HPDE6-E6E7 (cell line): ENCODE measurements around the gene SLC17A7.

Experiments
- DNase-seq: peaks from one replicate; pipeline ENCODE4 v3.0.0; 2011; ENCODE audit warnings: missing footprints; ENCODE audit errors: extremely low spot score

SLC17A7 gene

DNA sequence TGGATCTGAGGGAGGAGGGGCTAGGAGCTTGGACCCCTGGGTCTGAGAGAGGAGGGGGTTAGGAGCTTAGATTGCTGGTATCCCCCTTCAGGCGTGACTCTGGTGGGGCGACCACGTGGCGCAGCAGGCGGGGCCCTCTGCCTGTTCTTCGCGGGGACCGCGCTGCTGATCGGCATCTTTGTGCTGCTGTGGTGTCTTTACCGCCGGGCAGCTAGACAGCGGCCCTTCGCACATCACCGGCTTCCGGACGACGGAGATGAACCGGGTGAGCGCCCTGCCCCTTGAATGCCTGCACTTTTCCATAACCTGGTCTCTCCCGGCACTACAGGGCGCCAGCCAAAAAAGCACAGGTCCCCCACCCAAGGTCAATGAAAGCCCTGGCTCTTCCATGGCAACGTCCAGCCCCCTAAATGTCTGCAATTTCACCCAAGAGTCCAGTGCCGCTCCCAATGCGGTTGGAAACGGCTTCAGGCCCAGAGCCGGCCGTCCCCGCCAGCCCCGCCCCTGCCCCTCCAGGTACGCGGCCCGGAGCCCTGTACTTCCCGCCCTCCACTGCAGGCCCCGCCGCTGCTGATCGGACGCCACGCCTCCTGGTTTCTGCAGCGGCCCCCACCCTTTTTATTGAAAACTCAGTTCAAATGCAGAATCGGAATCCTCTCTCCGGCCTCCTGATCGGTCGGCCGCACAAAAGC lies 13.3 kb downstream of the SLC17A7 start:
- DNase-seq, result no peak

DNA sequence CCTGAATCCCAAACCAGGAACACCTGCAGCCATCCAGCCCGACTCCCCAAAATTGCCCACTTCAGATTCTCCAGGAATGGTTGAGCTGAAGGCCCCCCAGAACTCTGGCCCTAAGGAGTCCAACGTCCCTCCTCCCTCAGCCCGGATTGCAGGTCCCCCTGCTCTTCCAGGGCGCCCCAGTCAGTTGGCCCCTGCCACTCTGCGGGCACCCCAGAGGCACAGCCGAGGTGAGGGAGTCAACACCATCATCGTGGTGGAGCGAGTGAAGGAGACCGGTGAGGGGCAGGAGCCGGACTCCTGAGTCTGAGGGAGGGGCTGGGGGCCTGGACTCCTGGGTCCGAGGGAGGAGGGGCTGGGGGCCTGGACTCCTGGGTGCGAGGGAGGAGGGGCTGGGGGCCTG lies 14.0 kb downstream of the SLC17A7 start:
- DNase-seq, result no peak

DNA sequence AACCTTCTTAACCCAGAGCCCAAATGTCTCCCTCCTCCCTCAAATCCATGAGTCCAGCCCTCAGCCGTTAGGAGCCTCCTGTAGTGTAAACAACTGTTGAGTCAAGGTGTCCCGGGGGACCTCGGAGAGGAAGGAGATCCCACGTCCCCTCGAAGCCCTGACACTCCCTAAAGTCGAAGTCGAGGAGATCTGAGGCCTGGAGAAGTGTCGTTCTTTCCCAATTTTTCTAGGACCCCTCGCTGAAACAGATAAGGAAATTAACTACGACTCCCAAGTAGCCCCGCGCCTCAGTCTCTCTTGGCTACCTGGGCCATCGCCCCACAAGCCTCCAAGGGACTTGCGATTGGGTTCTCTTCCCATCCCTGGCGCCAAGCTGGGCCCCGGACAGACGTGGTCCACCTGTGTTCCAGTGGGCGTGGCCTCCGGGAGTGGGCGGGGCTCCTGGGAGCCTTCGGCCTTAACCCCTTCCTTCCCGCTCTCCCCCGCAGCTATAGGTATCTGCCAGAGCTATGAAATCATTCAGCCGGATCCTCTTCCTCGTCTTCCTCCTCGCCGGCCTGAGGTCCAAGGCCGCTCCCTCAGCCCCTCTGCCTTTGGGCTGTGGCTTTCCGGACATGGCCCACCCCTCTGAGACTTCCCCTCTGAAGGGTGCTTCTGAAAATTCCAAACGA lies 15.3 kb downstream of the SLC17A7 start:
- no peak for DNase-seq

DNA sequence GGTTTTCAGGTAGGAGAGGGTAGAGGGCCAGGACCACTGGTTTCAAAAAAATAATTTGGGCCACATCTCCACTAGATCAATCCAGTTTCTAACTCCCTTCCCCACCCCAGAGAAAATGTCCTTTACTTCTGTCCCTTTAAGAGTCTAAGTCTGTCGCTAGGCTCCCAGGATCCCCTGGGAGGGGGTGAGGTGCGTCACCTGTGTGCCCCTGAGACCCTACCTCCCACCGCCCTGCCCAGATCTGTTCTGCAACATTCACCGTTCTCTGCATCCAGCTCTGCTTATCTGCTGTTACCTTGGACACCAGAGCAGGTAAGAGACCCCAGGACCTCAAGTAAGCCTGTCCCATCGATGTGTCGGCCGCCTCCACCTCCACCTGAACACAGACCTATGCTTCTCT lies 16.1 kb downstream of the SLC17A7 start, which contains the start of gene GFY:
Gene GFY, plus strand, starts transcription at position 211 of the 400 bp plus-strand sequence. CDS start 1,043 bp downstream, outside the sequence.
- DNase-seq, result no peak

DNA sequence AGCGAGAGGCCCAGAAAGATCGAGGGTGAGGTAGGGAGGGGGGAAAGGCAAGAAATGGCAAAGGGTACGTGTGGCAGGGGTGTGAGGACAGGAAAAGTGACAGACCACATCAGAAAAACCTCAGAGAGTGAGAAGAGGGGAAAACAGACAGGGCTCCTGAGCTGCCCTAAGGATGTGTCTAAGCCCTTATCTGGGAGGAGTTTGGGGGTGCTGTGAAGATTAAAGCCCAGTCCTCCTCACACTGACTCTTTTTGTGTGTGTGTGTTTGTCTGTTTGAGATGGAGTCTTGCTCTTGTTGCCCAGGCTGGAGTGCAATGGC lies 17.4 kb downstream of the SLC17A7 start:
- no peak for DNase-seq

DNA sequence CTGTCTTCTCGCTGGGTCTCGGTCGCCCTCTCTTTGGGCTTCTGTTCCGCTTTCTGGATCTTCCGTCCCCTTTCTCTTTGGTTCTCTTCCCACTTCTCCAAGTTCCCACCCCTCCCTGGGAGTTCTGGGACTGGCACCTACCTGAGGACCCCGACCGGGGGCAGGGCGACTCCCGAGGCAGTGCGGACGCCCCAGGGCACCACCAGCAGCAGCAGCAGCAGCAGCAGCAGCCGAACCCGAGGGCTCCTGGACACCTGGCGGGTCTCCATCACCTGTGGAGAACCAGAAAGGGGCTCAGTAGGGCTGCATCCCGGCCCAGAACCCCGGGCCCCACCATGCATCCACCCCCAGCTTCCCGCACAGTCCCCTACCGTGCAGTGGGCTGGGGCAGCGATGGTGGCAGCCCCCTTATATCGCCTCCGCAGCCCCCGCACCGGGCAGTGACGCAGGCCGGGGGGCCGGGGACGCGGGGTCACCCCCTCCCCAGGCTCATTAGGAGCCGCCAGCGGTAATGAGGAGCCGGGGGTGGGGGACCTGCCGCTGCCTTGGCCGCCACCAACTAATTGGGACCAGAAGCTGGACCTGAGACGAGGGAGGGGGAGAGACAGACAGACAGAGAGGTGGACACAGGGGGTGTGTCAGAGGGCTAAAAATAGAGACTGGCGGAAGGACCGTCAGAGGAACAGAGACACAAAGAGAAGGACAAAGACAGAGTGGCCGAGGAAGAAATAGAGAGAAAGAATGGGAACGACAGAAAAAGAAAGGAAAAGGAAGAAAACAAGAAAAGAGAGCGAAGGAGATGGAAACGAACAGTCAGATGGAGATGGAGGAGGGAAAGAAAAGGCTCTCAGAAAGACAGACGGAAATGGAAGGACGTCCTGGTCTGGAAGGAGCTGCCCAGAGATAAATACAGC lies 18.0 kb downstream of the SLC17A7 start, which contains the start of gene PTH2:
Gene PTH2, minus strand, starts transcription at position 371 of the 914 bp plus-strand sequence. Its CDS starts 102 bp downstream, at position 269.
- no peak for DNase-seq

DNA sequence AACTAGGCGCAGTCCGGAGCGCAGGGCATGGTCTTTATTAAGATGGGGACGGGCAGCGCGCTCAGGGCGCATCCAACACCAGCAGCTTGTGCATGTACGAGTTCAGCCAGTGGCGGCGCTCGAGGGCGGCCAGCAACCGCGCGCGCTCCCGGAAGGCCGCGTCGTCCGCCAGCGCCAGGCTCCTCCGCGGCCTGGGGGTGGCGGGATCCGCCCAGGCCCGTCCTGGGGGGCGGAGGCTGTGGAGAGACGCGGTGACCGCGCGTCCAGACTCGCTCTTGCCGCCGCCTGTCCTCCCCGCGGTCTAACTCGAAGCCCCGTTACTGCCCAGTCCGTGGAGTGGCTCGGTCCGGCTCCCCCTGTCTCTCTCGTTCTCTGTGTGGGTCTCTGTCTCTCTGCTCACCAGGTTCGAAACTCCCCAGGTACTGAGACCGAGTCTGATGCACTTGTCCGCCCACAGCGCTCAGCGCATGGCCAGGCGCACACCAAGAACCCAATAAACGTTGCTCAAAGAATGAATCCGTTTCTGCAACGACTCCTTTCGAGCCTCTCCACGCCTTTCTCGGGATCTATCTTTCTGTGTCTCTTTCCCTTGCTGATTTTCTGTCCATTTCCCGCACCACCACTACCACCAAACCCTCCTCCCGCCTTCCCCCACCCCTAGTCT lies 18.8 kb downstream of the SLC17A7 start:
- DNase-seq, result no peak

DNA sequence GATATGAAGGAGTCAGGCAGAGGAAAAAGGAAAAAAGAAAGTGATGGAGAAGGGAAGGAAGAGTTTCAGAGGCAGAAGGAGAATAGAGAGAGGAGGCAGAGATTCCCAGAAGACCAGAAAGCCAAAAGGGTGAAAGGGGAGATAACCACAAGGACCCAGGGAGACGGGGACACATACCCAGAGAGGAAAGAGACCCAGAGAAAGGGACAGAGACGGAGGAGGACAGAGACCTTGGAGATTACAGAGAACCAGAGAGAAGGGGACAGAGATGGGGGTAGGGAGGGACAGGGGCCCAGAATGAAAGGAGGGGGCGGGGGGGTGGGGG lies 19.5 kb downstream of the SLC17A7 start:
- no peak for DNase-seq

DNA sequence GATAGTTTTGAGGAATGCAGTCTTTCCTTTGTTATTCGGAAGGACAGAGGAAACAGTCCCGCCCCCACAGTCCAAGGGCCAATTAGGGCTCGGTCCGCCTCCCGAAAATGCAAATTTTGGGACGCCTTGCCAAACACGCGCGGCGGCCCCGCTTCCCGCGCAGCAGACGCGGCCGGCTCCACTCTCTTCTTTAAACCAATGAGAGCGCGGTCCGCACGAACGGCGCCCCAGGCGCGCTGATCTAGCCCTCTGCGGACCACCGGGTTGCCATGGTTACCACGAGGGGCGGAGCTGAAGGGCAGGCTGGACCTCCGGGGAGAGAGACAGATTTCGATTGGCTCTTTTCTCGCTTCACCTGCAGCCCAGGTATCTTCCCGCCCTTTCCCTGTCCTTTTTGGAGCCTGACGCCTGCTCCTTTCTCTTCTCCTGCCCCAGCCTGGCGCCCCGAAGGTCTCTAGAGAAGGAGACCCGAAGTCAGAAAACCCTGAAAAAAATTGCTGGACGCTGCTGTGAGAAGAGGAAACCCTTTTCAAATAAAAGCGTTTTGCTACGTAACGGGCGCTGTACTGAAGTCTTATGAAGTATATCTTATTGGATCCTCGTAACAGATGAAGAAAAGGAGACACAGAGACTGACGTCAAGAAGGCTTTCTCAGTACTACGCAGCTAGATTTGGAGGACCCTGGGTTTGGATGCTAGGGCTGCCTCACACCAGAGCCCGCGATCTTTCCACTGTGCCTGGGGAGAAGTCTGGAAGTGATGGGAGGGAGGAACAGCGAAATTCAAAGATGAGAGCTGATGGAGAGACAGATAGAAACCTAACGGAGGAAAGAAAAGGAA lies 20.1 kb downstream of the SLC17A7 start:
- DNase-seq, result no peak

DNA sequence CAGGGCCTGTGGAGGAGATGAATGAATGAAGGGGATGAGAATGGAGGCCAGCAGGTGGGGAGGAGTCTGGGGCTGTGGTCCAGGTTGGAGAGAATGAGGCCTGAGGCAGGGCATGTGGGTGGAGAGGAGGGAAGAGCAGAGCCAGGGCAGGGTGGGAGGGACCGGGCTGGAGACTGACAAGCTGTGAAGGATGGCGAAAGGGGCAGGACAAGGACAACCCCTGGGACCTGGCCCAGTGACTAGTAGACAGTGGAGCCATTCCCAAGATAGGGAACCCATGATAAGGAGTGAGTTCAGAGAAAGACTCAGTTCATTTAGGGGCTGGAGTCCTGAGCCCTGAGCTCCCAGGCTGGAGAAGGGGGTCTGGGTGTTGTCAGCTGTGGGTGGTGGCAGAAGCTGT lies 21.1 kb downstream of the SLC17A7 start:
- DNase-seq, result no peak

DNA sequence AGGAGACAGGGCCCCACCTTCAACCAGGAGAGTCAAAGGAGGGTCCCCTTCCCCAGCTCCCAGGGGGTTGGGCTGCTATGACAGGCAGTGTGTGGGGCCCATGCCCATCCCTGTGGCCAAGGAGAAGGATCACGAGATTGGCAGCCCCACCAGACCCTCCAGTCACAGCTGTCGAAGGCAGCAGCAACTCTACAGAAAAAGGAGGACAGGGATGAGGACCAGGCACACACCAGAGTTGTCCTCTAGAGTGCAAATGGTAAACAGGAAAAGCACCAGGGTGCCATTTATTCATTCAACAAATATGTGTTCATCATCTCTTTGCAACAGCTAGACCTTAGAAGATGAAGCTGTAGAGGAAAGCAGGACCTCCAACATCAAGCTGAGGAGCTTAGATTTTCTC lies 22.2 kb downstream of the SLC17A7 start:
- DNase-seq, result no peak

DNA sequence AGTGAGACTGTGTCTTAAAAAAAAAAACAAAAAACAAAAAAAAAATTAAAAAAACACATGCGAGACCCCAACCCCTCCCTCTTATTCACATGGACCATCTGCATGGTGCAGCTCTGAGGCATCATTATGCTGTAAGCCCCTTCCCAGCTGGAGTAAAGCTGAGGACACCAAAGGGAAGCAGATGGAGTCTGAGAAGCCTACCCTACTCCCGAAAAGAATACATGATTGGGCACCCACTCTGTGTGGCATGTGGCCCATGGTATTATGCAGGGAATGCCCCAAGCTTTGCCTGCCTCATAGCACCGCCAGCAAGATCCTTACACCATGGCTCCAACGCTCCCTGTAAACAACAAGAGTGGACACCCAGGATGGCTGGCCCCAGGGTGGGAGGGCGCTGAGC lies 22.8 kb downstream of the SLC17A7 start:
- DNase-seq, result no peak

DNA sequence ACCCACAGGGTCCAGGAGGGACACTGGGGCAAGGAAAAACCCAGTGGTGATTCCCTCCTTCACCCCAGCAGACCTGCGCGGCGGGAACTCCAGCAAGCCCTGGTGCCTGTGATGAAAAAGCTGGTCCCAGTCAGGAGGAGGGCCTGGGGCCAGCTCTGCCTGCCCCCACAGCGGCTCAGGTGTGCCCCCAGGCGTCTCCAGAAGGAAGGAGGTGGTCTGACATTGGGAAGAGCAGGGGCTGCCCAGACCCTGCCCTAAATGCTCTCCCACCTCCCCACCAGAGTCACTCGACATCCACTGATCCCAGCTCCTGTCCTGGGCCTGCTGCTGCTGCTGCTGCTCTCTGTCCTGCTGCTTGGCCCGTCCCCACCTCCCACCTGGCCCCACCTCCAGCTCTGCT lies 24.2 kb downstream of the SLC17A7 start:
- DNase-seq, result no peak

DNA sequence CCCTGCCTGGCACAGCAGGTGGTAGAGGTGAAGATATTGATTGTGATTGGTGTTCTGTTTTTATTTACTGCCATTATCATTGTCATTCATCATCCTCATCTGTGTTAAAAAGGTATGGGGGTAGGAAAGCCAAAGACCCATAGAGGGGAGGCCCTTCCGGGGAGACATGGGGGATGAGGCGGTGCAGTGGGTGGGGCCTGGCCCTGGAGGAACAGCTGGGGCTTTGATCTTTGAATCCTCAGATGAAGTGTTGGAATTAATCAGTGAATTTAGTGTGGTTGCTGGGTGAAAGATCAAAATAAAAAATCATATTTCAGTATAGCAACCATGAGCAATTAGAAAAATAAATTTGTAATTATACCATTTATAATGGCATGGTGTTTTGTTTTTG lies 25.5 kb downstream of the SLC17A7 start:
- DNase-seq, result no peak

DNA sequence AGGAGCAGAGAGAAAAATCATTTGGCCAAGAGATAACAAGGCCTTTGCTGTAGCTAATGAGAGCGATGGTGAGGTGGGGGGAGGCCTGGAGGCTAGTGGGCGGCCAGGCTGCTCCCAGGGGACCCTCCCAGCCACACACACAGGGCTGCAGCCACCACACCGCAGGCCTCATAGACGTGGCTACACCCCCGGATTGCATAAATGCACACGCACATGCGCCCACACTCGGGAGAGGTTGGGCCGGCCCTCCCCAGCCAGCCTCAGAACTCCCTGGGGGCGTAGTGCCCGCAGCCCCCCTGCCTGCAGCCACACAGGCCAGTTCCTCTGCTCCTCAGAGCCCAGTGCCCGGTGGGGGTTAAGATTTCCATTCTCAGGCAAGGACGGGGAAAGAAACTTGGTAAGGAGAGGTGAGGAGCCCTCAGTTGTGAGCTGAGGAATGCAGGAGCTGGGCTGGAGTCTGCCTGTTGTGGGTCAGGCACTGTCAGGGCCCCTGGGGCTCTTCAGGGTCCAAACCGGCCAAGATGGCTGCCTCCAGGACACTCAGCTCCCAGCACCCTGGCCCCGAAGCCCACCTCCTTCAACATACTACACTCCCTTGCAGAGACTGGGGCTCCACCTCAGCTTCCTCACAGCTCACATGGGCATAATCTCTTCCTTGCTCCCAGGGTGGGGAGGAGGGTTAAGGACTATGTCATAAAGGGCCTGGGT lies 26.1 kb downstream of the SLC17A7 start:
- DNase-seq, result no peak

DNA sequence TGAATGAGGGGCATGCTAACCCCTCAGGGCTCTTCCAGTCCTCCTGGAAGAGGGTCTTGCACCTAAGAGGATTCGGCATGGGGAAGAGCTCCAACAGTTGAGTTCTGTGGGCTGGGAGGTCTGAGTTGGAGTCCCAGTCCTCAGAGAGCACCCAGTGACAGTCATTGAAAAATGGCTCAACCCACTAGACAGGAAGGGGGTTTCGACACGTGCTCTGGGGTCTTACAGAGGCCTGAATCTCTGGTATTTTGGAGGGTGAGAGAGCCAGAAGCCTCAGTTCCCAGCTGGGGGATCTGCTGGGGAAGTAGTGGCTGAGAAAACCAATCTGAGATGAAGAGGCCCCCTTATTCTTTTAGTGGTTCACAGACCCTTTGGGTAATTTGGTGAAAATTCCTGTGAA lies 27.1 kb downstream of the SLC17A7 start:
- no peak for DNase-seq

DNA sequence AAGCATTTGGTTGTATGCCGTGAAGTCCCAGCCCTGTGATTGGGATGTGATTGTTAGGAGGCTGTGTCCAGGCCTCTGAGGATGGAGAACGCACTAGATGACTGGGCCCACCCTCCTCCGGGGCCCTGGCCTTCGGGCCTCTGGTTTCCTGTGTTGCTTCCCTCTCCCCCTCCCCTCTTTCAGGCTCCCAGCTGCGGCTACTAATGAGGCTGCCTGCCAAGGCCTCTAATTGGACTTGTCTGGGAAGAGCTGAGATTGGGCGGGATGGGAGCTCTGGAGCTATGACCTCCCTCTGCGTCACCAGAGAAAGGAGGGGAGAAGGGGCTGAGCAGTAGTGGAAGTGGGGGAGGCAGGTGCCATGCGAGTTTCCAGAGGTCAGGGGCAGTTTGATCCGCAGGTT lies 28.0 kb downstream of the SLC17A7 start:
- DNase-seq, result no peak

DNA sequence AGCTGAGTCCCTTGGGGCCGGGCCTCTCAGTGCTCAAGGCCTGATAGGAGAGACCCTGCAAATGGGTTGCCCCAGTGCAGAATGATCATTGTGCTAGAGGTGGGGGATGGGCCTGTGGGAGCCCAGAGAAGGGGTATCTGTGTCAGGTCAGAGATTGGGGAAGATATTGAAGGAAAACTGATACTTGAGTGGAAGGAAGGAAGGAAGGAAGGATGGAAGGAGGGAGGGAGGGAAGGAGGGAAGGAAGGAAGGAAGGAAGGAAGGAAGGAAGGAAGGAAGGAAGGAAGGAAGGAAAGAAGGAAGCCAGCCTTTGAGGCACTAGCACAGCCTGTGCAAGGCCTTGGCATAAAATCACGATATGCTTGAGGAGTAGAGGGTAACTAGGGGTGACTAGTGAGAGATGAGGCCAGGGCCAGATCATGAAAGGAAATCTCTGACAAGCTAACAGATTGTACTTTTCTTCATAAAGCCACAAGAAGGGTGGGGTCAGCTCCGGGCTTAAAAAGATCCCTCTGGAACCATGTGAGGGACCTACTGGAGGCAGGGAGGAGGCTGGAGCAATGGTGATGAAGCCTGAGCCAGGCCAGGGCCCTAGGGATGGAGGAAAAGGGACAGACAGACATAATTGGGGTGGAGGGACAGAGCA lies 29.5 kb downstream of the SLC17A7 start:
- DNase-seq, result no peak

DNA sequence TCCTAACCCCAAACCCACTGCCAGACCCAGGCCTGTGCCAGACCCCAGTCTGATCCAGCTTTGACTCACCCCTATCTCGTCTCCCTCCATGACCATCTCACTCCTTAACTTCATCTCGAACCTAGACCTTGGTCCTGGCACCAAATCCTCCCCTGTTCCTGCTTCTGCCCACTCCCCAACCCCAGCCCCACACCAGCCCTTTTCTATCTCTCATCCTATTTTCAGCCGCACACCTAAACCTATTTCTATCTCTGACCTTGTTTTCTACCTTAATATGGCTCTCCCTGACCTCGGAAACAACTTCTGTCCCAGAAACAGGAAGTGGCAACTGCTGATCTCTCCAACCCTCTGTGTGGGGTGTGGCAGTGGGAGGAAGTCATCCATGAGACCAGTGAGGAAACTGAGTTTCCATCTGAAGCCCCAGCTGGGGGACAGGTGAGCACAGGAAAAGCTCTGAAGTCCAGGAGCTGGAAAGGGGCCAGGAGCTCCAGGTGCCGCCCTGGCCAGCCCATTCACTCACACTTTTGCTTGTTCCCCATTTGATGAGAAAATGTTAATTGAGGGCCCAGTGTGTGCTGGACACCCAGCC lies 31.8 kb downstream of the SLC17A7 start:
- DNase-seq, result no peak
